Endodermal cell (in vitro differentiated cells): ENCODE measurements around the gene ST6GALNAC4. TPM values are rescaled to one million over a fixed set of nuclear protein-coding genes. Genes with fewer than 3 reads are reported as not detected.

ENCODE experiments used
- DNase-seq: peaks from one replicate; pipeline ENCODE4 v3.0.0-alpha.2; 2017
- H3K27ac ChIP-seq: 2 replicates; pipeline ENCODE4 v1.5.1; 2013; ENCODE audit warnings: mild to moderate bottlenecking, low read depth, low read length, moderate library complexity
- H3K27me3 ChIP-seq: 2 replicates; pipeline ENCODE4 v1.6.1; 2013; ENCODE audit warnings: mild to moderate bottlenecking, low read length, moderate library complexity; ENCODE audit not compliant: insufficient read depth, control insufficient read depth, poor library complexity, severe bottlenecking
- H3K36me3 ChIP-seq: 2 replicates; pipeline ENCODE4 v1.7.0; 2013; ENCODE audit warnings: mild to moderate bottlenecking, low read length, moderate library complexity; ENCODE audit not compliant: control insufficient read depth, insufficient read depth
- H3K4me1 ChIP-seq: one replicate; pipeline ENCODE4 v1.7.0; 2013; ENCODE audit warnings: low read length; ENCODE audit not compliant: control insufficient read depth, insufficient read depth
- H3K4me3 ChIP-seq: 2 replicates; pipeline ENCODE4 v1.5.1; 2013; ENCODE audit warnings: mild to moderate bottlenecking, low read length, moderate library complexity
- H3K9ac ChIP-seq: 2 replicates; pipeline ENCODE4 v1.6.1; 2013; ENCODE audit warnings: mild to moderate bottlenecking, low read length, moderate library complexity; ENCODE audit not compliant: poor library complexity, severe bottlenecking; ENCODE audit errors: extremely low read depth
- H3K9me3 ChIP-seq: 2 replicates; pipeline ENCODE4 v1.6.1; 2013; ENCODE audit warnings: mild to moderate bottlenecking, low read length, moderate library complexity; ENCODE audit not compliant: control insufficient read depth
- H3K27ac Mint-ChIP-seq: 2 replicates; pipeline ENCODE4 v1.8.0; 2020; ENCODE audit warnings: mixed read lengths
- H3K27me3 Mint-ChIP-seq: 2 replicates; pipeline ENCODE4 v1.8.0; 2021; ENCODE audit warnings: mild to moderate bottlenecking, mixed read lengths; ENCODE audit not compliant: insufficient read depth
- H3K36me3 Mint-ChIP-seq: 2 replicates; pipeline ENCODE4 v1.8.0; 2020; ENCODE audit warnings: low read depth, mixed read lengths
- H3K4me1 Mint-ChIP-seq: 2 replicates; pipeline ENCODE4 v1.8.0; 2020; ENCODE audit warnings: mixed read lengths
- H3K4me3 Mint-ChIP-seq: 2 replicates; pipeline ENCODE4 v1.8.0; 2020; ENCODE audit warnings: mild to moderate bottlenecking, moderate library complexity, mixed read lengths
- H3K9me3 Mint-ChIP-seq: 2 replicates; pipeline ENCODE4 v1.8.0; 2020; ENCODE audit warnings: mild to moderate bottlenecking, mixed read lengths
- CTCF ChIP-seq: fragments of 200-600 bp; sonication (generic); conservative IDR thresholded peaks from 2 replicates; pipeline ENCODE4 v1.5.0; 2021; ENCODE audit warnings: antibody characterized with exemption, mild to moderate bottlenecking
- WGBS, 2 experiments: methylation state at CpG; one replicate each; pipeline versions ENCODE4 v1.1.5 to v1.1.7; 2013; ENCODE audit warnings: missing lambda C conversion rate in 2 of 2, mixed read lengths in 1 of 2; ENCODE audit not compliant: insufficient coverage in 1 of 2, insufficient read length in 1 of 2; 5-methylcytosine and 5-hydroxymethylcytosine counted together
- long read RNA-seq, 4 experiments: library from polyadenylated mRNA in 2 of 4; library from RNA in 1 of 4; library from capped mRNA in 1 of 4; stranded (forward) in 3 of 4; unstranded in 1 of 4; transcript quantifications; one replicate each; pipeline ENCODE4 v2.0.0, GENCODE V29; 2020 to 2021; ENCODE audit warnings: inconsistent platforms in 1 of 4
- polyA plus RNA-seq, 2 experiments: library from polyadenylated mRNA; stranded (reverse); fragments of 50-300 nt; gene quantifications; one replicate each; pipeline ENCODE4 v1.2.3, GENCODE V29; 2013
- total RNA-seq, 2 donors: library from RNA; stranded (reverse); fragmentation: NEBNext Ultra II Directional in 1 of 2; extraction: Animal tissue kit (Norgen Biotek cat#: 25700) in 1 of 2; gene quantifications; 2 replicates in 1 of 2; 3 replicates in 1 of 2; pipeline ENCODE4 v1.2.1, GENCODE V29; 2021

The ST6GALNAC4 gene
- 10 to 100 TPM in 1 of 2 donors, 1 to 10 TPM in 1; 8.3 to 12.7 TPM for total RNA-seq
- polyA plus RNA-seq (2013, experiment 1 of 2): 14.6 TPM
- 15.4 TPM for polyA plus RNA-seq (2013, experiment 2 of 2)
- long read RNA-seq, experiment 1, partial matches to known transcripts: 0 of 6 reads
- long read RNA-seq, experiment 1, other reads (novel, unspliced or antisense): 2 of 6 reads
- long read RNA-seq, experiment 2, partial matches to known transcripts: 0 of 2 reads
- long read RNA-seq, experiment 2, other reads (novel, unspliced or antisense): 1 of 2 reads
- long read RNA-seq, experiment 3, partial matches to known transcripts: 0 of 4 reads
- long read RNA-seq, experiment 3, other reads (novel, unspliced or antisense): 0 of 4 reads
- long read RNA-seq, experiment 4, partial matches to known transcripts: 0 of 4 reads
- long read RNA-seq, experiment 4, other reads (novel, unspliced or antisense): 1 of 4 reads

- Histone ChIP-seq H3K9me3 (no peaks in the 10 kb centered on the region), H3K27ac (no peak within 1 kb of the TSS), H3K9ac (no peak within 1 kb of the TSS), H3K4me3 (peak within 1 kb of the TSS; percentile 76), H3K4me1 (no peaks in the 10 kb centered on the region), H3K27me3 (peaks cover 13% of the 10 kb centered on the region), H3K36me3 (no peaks in the 10 kb centered on the region)
- no peak within 1 kb of the TSS for H3K27ac Mint-ChIP-seq
- no peaks in the 10 kb centered on the region for H3K36me3 Mint-ChIP-seq
- no peak for TF ChIP-seq CTCF
- peak within 1 kb of the TSS; percentile 59 for H3K4me3 Mint-ChIP-seq
- H3K9me3 Mint-ChIP-seq: no peaks in the 10 kb centered on the region
- peaks cover 21% of the 10 kb centered on the region for H3K27me3 Mint-ChIP-seq
- DNase-seq: peak; percentile 99
- 5 to 7% methylated on average over 30 to 71 of the region's 71 CpGs for WGBS, 2 experiments
- no peaks in the 10 kb centered on the region for H3K4me1 Mint-ChIP-seq
Measured at GRCh38 chr9:127916720-127917581, at the start of gene ST6GALNAC4. Gene ST6GALNAC4 (minus strand): TSS chr9:127917041. CDS start chr9:127916419, 622 bp downstream.

- H3K27me3 ChIP-seq: no peaks in the 10 kb centered on the region
- no peak overlapping the region for H3K4me3 ChIP-seq
- H3K36me3 ChIP-seq: peaks cover 3% of the 10 kb centered on the region
- Mint-ChIP-seq H3K36me3 (peaks cover 13% of the 10 kb centered on the region), H3K27me3 (no peaks in the 10 kb centered on the region), H3K4me1 (peaks cover 29% of the 10 kb centered on the region), H3K27ac (peak overlapping the region; percentile 60), H3K9me3 (no peaks in the 10 kb centered on the region), H3K4me3 (no peak overlapping the region)
- no peak for TF ChIP-seq CTCF
- 92 to 98% methylated on average over 5 to 6 of the region's 6 CpGs for WGBS, 2 experiments
- H3K9ac ChIP-seq: no peak overlapping the region
- DNase-seq: no peak
- no peaks in the 10 kb centered on the region for H3K4me1 ChIP-seq
- H3K9me3 ChIP-seq: no peaks in the 10 kb centered on the region
- peak overlapping the region; percentile 80 for H3K27ac ChIP-seq
Measured at GRCh38 chr9:127965953-127966352, 49.1 kb upstream of the ST6GALNAC4 start.

GRCh38 chr9:127963359-127964064, 46.7 kb upstream of the ST6GALNAC4 start:
- H3K27me3 Mint-ChIP-seq: no peaks in the 10 kb centered on the region
- no peak overlapping the region for H3K27ac ChIP-seq
- no peaks in the 10 kb centered on the region for H3K9me3 ChIP-seq
- H3K4me3 Mint-ChIP-seq: no peak overlapping the region
- H3K27ac Mint-ChIP-seq: peak overlapping the region; percentile 70
- WGBS, 2 experiments: 90 to 91% methylated on average over 16 to 19 of the region's 19 CpGs
- DNase-seq: no peak
- H3K4me3 ChIP-seq: no peak overlapping the region
- no peaks in the 10 kb centered on the region for H3K36me3 ChIP-seq
- H3K4me1 Mint-ChIP-seq: peaks cover 20% of the 10 kb centered on the region
- no peaks in the 10 kb centered on the region for H3K9me3 Mint-ChIP-seq
- H3K36me3 Mint-ChIP-seq: peaks cover 14% of the 10 kb centered on the region
- no peak for TF ChIP-seq CTCF
- no peaks in the 10 kb centered on the region for H3K4me1 ChIP-seq
- H3K9ac ChIP-seq: no peak overlapping the region
- no peaks in the 10 kb centered on the region for H3K27me3 ChIP-seq
